Panc1 (cell line): ENCODE results near the gene NFKBIZ. TPM values are rescaled to one million over a fixed set of nuclear protein-coding genes. Genes with fewer than 3 reads are reported as not detected.

Source experiments
- ATAC-seq: fragments of 200-7000 bp; cut with Tn5 transposase; 2 replicates; pipeline ENCODE4 v1.9.1; 2020; ENCODE audit warnings: mild to moderate bottlenecking, moderate library complexity
- BruUV-seq: library from RNA; stranded (reverse); fragments of 400-500 nt; replicated peaks from 2 replicates; lab custom pipeline; 2021; lab: Mats Ljungman, UMichigan
- CTCF ChIA-PET: fragments of 300-600 bp; sonication (Branson Sonifier 250); formaldehyde crosslinking; loops from one replicate; lab custom pipeline; 2022; ENCODE audit warnings: antibody characterized with exemption; lab: Charles Lee
- POLR2A ChIA-PET: fragments of 300-600 bp; sonication (Branson Sonifier 250); formaldehyde crosslinking; loops from one replicate; lab custom pipeline; 2022; ENCODE audit warnings: antibody characterized with exemption; lab: Charles Lee
- DNase-seq: peaks from one replicate; pipeline ENCODE4 v3.0.0-alpha.2; 2010; ENCODE audit warnings: low read depth, low spot score
- H3K27ac ChIP-seq: 2 replicates; pipeline ENCODE4 v1.5.1; 2011; ENCODE audit warnings: mild to moderate bottlenecking, low read length, inconsistent platforms
- H3K27me3 ChIP-seq: fragments of 200-500 bp; sonication (Bioruptor generic); 2 replicates; pipeline ENCODE4 v1.6.0; 2014; ENCODE audit warnings: low read length, inconsistent platforms; ENCODE audit not compliant: control insufficient read depth, insufficient read depth
- H3K36me3 ChIP-seq: fragments of 200-500 bp; sonication (Bioruptor generic); 2 replicates; pipeline ENCODE4 v1.5.1; 2014; ENCODE audit warnings: inconsistent platforms, mild to moderate bottlenecking, low read length, moderate library complexity; ENCODE audit not compliant: control insufficient read depth, insufficient read depth
- H3K4me1 ChIP-seq: 2 replicates; pipeline ENCODE4 v1.5.1; 2011; ENCODE audit warnings: inconsistent platforms, mild to moderate bottlenecking, low read length, moderate library complexity; ENCODE audit not compliant: control insufficient read depth, insufficient read depth
- H3K4me3 ChIP-seq, 2 experiments: 2 replicates each; pipeline ENCODE4 v1.5.1; 2011 to 2012; ENCODE audit warnings: low read depth in 2 of 2, low read length in 2 of 2, mild to moderate bottlenecking in 2 of 2, inconsistent platforms in 1 of 2, moderate library complexity in 1 of 2
- H3K9me3 ChIP-seq: fragments of 200-500 bp; sonication (Bioruptor generic); 2 replicates; pipeline ENCODE4 v1.5.1; 2014; ENCODE audit warnings: low read depth, mild to moderate bottlenecking, inconsistent platforms, low read length, moderate library complexity; ENCODE audit not compliant: control insufficient read depth, insufficient read depth
- POLR2AphosphoS5 ChIP-seq: IDR thresholded peaks from 2 replicates; pipeline ENCODE4 v1.6.1; 2012; ENCODE audit warnings: mild to moderate bottlenecking, low read depth, low read length, moderate library complexity
- SIN3A ChIP-seq: IDR thresholded peaks from 2 replicates; pipeline ENCODE4 v1.6.1; 2012; ENCODE audit warnings: low read depth, mild to moderate bottlenecking, low read length, moderate library complexity, borderline replicate concordance; ENCODE audit not compliant: insufficient read depth
- TCF7L2 ChIP-seq: IDR thresholded peaks from 2 replicates; pipeline ENCODE4 v1.6.1; 2011; ENCODE audit warnings: mild to moderate bottlenecking, low read depth, low read length, inconsistent platforms
- in situ Hi-C: cut with HindIII; loops from 2 replicates; pipeline ENCODE4 v1.10.0; 2016; ENCODE audit warnings: low sequenced_read_pairs, low pct_unique_long_range_greater_than_20kb
- intact Hi-C: fragments of 100-400 bp; cut with micrococcal nuclease; formaldehyde crosslinking; loops from one replicate; pipeline ENCODE4 v1.10.0; 2022; ENCODE audit not compliant: unreplicated experiment
- total RNA-seq: library from RNA; stranded (reverse); gene quantifications from one replicate; pipeline ENCODE4 v1.2.1, GENCODE V29; 2021; ENCODE audit not compliant: unreplicated experiment
- TF ChIP-seq, protein P1 (sequence below): fragments of 450-650 bp; IDR thresholded peaks from 2 replicates; pipeline ENCODE4 v1.5.1; 2017; ENCODE audit warnings: mild to moderate bottlenecking
- TF ChIP-seq, protein P2 (sequence below), 2 experiments: IDR thresholded peaks; 2 replicates each; pipeline ENCODE4 v1.6.1; 2011 to 2012; ENCODE audit warnings: low read depth in 2 of 2, control low read depth in 1 of 2, low read length in 1 of 2, mild to moderate bottlenecking in 1 of 2, moderate library complexity in 1 of 2; ENCODE audit not compliant: insufficient read depth in 1 of 2

Gene NFKBIZ
- total RNA-seq, 1 experiment from 2014 or later: 17.4 TPM

DNA sequence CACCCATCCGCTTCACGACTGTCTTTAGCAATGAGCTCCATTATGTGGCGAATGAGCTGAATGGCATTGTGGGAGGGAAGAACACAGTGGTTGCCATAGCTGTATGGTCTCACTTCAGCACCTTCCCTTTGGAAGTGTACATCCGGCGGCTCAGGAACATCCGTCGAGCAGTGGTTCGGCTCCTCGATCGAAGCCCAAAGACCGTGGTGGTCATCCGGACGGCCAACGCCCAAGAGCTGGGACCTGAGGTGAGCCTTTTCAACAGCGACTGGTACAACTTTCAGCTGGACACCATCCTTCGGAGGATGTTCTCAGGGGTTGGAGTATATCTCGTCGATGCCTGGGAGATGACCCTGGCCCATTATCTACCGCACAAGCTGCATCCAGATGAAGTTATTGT is 27.8 kb upstream of the NFKBIZ start:
- TF ChIP-seq, protein P1, sequence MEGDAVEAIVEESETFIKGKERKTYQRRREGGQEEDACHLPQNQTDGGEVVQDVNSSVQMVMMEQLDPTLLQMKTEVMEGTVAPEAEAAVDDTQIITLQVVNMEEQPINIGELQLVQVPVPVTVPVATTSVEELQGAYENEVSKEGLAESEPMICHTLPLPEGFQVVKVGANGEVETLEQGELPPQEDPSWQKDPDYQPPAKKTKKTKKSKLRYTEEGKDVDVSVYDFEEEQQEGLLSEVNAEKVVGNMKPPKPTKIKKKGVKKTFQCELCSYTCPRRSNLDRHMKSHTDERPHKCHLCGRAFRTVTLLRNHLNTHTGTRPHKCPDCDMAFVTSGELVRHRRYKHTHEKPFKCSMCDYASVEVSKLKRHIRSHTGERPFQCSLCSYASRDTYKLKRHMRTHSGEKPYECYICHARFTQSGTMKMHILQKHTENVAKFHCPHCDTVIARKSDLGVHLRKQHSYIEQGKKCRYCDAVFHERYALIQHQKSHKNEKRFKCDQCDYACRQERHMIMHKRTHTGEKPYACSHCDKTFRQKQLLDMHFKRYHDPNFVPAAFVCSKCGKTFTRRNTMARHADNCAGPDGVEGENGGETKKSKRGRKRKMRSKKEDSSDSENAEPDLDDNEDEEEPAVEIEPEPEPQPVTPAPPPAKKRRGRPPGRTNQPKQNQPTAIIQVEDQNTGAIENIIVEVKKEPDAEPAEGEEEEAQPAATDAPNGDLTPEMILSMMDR: no peak
- H3K4me3 ChIP-seq: no peak overlapping the region
- DNase-seq (no peak), ATAC-seq (no peak)
- peaks cover 7% of the 10 kb centered on the region for H3K4me1 ChIP-seq
- ChIA-PET CTCF (no interaction called here), POLR2A (no interaction called here)
- in situ Hi-C loops: loop anchor here (25.0 kb wide), 1 partner anchor 716 kb away; no protein-coding TSS in a partner anchor
- no peaks in the 10 kb centered on the region for H3K9me3 ChIP-seq
- H3K27ac ChIP-seq: no peak overlapping the region
- intact Hi-C loops: no loop called here
- no peaks in the 10 kb centered on the region for H3K36me3 ChIP-seq
- H3K27me3 ChIP-seq: no peaks in the 10 kb centered on the region
- BruUV-seq: no TSS peak

DNA sequence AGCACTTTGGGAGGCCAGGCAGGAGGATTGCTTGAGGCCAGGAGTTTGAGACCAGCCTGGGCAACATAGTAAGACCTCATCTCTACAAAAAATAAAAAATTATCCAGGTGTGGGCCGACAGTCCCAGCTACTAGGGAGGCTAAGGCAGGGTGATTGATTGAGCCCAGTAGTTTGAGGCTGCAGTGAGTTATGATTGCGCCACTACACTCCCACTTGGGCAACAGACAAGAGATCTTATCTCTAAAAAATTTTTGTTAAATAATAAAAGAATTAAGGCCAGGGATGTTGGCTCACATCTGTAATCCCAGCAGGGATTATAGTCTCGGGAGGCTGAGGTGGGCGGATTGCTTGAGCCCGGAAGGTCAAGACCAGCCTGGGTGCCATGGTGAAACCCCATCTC is 25.8 kb upstream of the NFKBIZ start:
- no peaks in the 10 kb centered on the region for H3K36me3 ChIP-seq
- ChIA-PET CTCF (interaction anchor here (0.9 kb wide), 1 partner anchor 21 kb away, joined by 3 read pairs; no protein-coding TSS in a partner anchor), POLR2A (interaction anchor here (0.6 kb wide), 1 partner anchor 713 kb away, joined by 3 read pairs; no protein-coding TSS in a partner anchor)
- H3K27ac ChIP-seq: no peak overlapping the region
- no peak overlapping the region for H3K4me3 ChIP-seq
- in situ Hi-C loops (loop anchor here (25.0 kb wide), 1 partner anchor 714 kb away; no protein-coding TSS in a partner anchor), intact Hi-C loops (no loop called here)
- no TSS peak for BruUV-seq
- no peaks in the 10 kb centered on the region for H3K27me3 ChIP-seq
- DNase-seq (no peak), ATAC-seq (no peak)
- H3K4me1 ChIP-seq: peaks cover 12% of the 10 kb centered on the region
- no peaks in the 10 kb centered on the region for H3K9me3 ChIP-seq
- TF ChIP-seq, protein P1: no peak
- TF ChIP-seq TCF7L2 (no peak), SIN3A (no peak), POLR2AphosphoS5 (no peak)
- TF ChIP-seq, protein P2, sequence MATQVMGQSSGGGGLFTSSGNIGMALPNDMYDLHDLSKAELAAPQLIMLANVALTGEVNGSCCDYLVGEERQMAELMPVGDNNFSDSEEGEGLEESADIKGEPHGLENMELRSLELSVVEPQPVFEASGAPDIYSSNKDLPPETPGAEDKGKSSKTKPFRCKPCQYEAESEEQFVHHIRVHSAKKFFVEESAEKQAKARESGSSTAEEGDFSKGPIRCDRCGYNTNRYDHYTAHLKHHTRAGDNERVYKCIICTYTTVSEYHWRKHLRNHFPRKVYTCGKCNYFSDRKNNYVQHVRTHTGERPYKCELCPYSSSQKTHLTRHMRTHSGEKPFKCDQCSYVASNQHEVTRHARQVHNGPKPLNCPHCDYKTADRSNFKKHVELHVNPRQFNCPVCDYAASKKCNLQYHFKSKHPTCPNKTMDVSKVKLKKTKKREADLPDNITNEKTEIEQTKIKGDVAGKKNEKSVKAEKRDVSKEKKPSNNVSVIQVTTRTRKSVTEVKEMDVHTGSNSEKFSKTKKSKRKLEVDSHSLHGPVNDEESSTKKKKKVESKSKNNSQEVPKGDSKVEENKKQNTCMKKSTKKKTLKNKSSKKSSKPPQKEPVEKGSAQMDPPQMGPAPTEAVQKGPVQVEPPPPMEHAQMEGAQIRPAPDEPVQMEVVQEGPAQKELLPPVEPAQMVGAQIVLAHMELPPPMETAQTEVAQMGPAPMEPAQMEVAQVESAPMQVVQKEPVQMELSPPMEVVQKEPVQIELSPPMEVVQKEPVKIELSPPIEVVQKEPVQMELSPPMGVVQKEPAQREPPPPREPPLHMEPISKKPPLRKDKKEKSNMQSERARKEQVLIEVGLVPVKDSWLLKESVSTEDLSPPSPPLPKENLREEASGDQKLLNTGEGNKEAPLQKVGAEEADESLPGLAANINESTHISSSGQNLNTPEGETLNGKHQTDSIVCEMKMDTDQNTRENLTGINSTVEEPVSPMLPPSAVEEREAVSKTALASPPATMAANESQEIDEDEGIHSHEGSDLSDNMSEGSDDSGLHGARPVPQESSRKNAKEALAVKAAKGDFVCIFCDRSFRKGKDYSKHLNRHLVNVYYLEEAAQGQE (IDR thresholded peaks at IDR 0.05; ENCODE audit: insufficient read depth in 1 of 2, low read depth in 2 of 2, low read length in 1 of 2): no peak
